HUES6 (cell line): ENCODE results near the gene GOLGA6L26.
"Not testable (repeated sequence)": the region's sequence is repeated elsewhere in the genome, so short reads cannot be mapped to it uniquely, and the experiment has no call there.

Source experiments
- H3K27ac ChIP-seq: 2 replicates; pipeline ENCODE4 v1.7.0; 2013; ENCODE audit warnings: low read depth, mild to moderate bottlenecking, low read length, inconsistent platforms
- H3K27me3 ChIP-seq: 2 replicates; pipeline ENCODE4 v1.6.1; 2013; ENCODE audit warnings: low read length; ENCODE audit not compliant: control insufficient read depth, insufficient read depth
- H3K36me3 ChIP-seq: 2 replicates; pipeline ENCODE4 v1.6.1; 2013; ENCODE audit warnings: low read length; ENCODE audit not compliant: control insufficient read depth, insufficient read depth
- H3K4me1 ChIP-seq: 2 replicates; pipeline ENCODE4 v1.6.1; 2013; ENCODE audit warnings: low read length; ENCODE audit not compliant: control insufficient read depth, insufficient read depth
- H3K4me3 ChIP-seq: 2 replicates; pipeline ENCODE4 v1.5.1; 2013; ENCODE audit warnings: low read depth, low read length
- H3K9ac ChIP-seq: one replicate; pipeline ENCODE4 v1.6.1; 2013; ENCODE audit warnings: mild to moderate bottlenecking, low read length
- H3K9me3 ChIP-seq: 2 replicates; pipeline ENCODE4 v1.6.1; 2013; ENCODE audit warnings: low read depth, low read length; ENCODE audit not compliant: control insufficient read depth, insufficient read depth

Gene GOLGA6L26

GRCh38 chr15:23362622-23363021, 28.6 kb upstream of the GOLGA6L26 start:
- H3K27me3 ChIP-seq, H3K9ac ChIP-seq, H3K4me1 ChIP-seq, H3K4me3 ChIP-seq, H3K36me3 ChIP-seq, H3K9me3 ChIP-seq, H3K27ac ChIP-seq: not testable (repeated sequence)

GRCh38 chr15:23354448-23354847, 20.5 kb upstream of the GOLGA6L26 start, which contains the start of gene GOLGA8S:
Gene GOLGA8S (plus strand): TSS chr15:23354748. CDS start chr15:23354810, 62 bp downstream.
- H3K27me3 ChIP-seq, H3K4me1 ChIP-seq, H3K9ac ChIP-seq: not testable (repeated sequence)

GRCh38 chr15:23311233-23311632, 22.8 kb downstream of the GOLGA6L26 start:
- not testable (repeated sequence) for H3K9ac ChIP-seq, H3K4me1 ChIP-seq, H3K27ac ChIP-seq, H3K27me3 ChIP-seq, H3K9me3 ChIP-seq, H3K36me3 ChIP-seq, H3K4me3 ChIP-seq

More at GRCh38 chr15:23354448-23354847, 20.5 kb upstream of the GOLGA6L26 start, which contains the start of gene GOLGA8S:
- H3K4me3 ChIP-seq, H3K27ac ChIP-seq, H3K36me3 ChIP-seq, H3K9me3 ChIP-seq: not testable (repeated sequence)

GRCh38 chr15:23305921-23306320, 28.1 kb downstream of the GOLGA6L26 start:
- H3K4me3 ChIP-seq, H3K36me3 ChIP-seq, H3K9ac ChIP-seq, H3K9me3 ChIP-seq, H3K27ac ChIP-seq, H3K27me3 ChIP-seq, H3K4me1 ChIP-seq: not testable (repeated sequence)

GRCh38 chr15:23304805-23305204, 29.2 kb downstream of the GOLGA6L26 start:
- not testable (repeated sequence) for H3K4me3 ChIP-seq, H3K27me3 ChIP-seq, H3K9ac ChIP-seq, H3K9me3 ChIP-seq, H3K4me1 ChIP-seq, H3K27ac ChIP-seq, H3K36me3 ChIP-seq

GRCh38 chr15:23304267-23304666, 29.7 kb downstream of the GOLGA6L26 start:
- not testable (repeated sequence) for H3K36me3 ChIP-seq, H3K9ac ChIP-seq, H3K27me3 ChIP-seq, H3K27ac ChIP-seq, H3K4me1 ChIP-seq, H3K9me3 ChIP-seq
- H3K4me3 ChIP-seq: 0 out of 2 replicates have a peak overlapping the region, but pooled peaks have one; percentile 16

- H3K9me3 ChIP-seq, H3K9ac ChIP-seq, H3K27ac ChIP-seq, H3K36me3 ChIP-seq, H3K4me1 ChIP-seq, H3K27me3 ChIP-seq: not testable (repeated sequence)
- 0 out of 2 replicates have a peak overlapping the region, but pooled peaks have one; percentile 16 for H3K4me3 ChIP-seq
Observed at GRCh38 chr15:23303654-23304053, 30.3 kb downstream of the GOLGA6L26 start.

- H3K36me3 ChIP-seq, H3K27me3 ChIP-seq, H3K9ac ChIP-seq, H3K9me3 ChIP-seq, H3K4me1 ChIP-seq, H3K27ac ChIP-seq, H3K4me3 ChIP-seq: not testable (repeated sequence)
Observed at GRCh38 chr15:23303246-23303645, 30.8 kb downstream of the GOLGA6L26 start.
